ENCODE data around the gene ZNF593. TPM values are rescaled to one million over a fixed set of nuclear protein-coding genes. Genes with fewer than 3 reads are reported as not detected.

The ZNF593 gene
- total and polyA plus RNA-seq, 10 of the 15 experiments (the other 5 are each of a cell fraction or from before 2014, with no cell fraction given), result 7.7 to 156 (median 51.0) TPM

DNA sequence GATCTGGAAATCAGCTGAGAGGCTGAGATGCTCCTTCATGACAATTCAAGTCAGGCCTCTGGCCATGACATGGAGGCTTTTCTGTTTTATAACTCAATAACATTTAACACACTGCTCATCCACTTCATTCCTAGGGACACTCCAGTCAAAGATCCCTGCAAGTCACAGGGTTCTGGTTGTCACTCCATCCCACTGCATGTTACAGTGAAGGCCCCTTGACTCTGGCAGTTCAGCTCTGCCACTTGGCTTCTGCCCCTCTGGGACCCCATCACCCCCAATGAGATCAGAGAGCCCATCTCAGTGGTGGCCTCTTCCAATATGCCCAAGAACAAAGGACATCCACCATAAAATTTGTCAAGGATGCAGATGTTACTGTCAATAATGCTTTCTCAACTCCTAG, 20.8 kb upstream of the ZNF593 start:
- no peak overlapping the region for H3K4me2 ChIP-seq (ENCODE audit: control insufficient read depth, insufficient read depth)
- no peak overlapping the region for H3K4me3 ChIP-seq
- H3K9me3 ChIP-seq (replicated peaks; ENCODE audit: control insufficient read depth, insufficient read depth, low read length), result no peaks in the 10 kb centered on the region
- H3K27me3 ChIP-seq (replicated peaks in 1 of 2; ENCODE audit: control insufficient read depth in 2 of 2, insufficient read depth in 2 of 2, low read length in 1 of 2), result peaks cover 0 to 3% of the 10 kb centered on the region in 2 experiments; a peak in 2 of 4 replicates
- ChIA-PET RAD21 (ENCODE audit: unreplicated experiment) (no interaction called here), CTCF (interaction anchor here (1.5 to 8.7 kb wide), 3 partner anchors 18 to 44 kb away, joined by 4 to 235 read pairs (median 6); partner anchors contain the start of genes C1orf232 and ZNF593), SMC1A (ENCODE audit: uncharacterized antibody, unreplicated experiment) (no interaction called here), POLR2A (no interaction called here)
- TF ChIP-seq ASH2L (IDR thresholded peaks at IDR 0.05; ENCODE audit: borderline replicate concordance, low read depth) (no peak), CREB1 (IDR thresholded peaks at IDR 0.05; ENCODE audit: low read depth) (no peak), MTA3 (IDR thresholded peaks at IDR 0.05; ENCODE audit: borderline replicate concordance, low read length) (no peak), TCF7 (IDR thresholded peaks at IDR 0.05; ENCODE audit: borderline replicate concordance) (no peak), POLR2AphosphoS2 (IDR thresholded peaks at IDR 0.05; ENCODE audit: low read depth, low read length) (no peak), BCL11A (IDR thresholded peaks at IDR 0.05; ENCODE audit: low read depth, low read length) (no peak), IRF4 (IDR thresholded peaks at IDR 0.05; ENCODE audit: low read depth, low read length) (no peak), ATF7 (IDR thresholded peaks at IDR 0.05; ENCODE audit: low read depth) (no peak), NFXL1 (IDR thresholded peaks at IDR 0.05; ENCODE audit: borderline replicate concordance) (no peak)
- intact Hi-C loops (cut with micrococcal nuclease; ENCODE audit: unreplicated experiment), result loop anchor here (5.0 kb wide), 1 partner anchor 112 kb away; no protein-coding TSS in a partner anchor
- H3K4me1 ChIP-seq (ENCODE audit: control insufficient read depth, insufficient read depth, low read length), result no peaks in the 10 kb centered on the region
- H3K27ac ChIP-seq (ENCODE audit: control insufficient read depth, insufficient read depth), result no peak overlapping the region
- ATAC-seq, result no peak
- H2AFZ ChIP-seq (ENCODE audit: control insufficient read depth, low read depth, low read length), result no peak overlapping the region
- no peak for DNase-seq (ENCODE audit: low read depth, low spot score)
- H3K36me3 ChIP-seq (ENCODE audit: control insufficient read depth in 2 of 2, insufficient read depth in 2 of 2, low read length in 1 of 2), result no peaks in the 10 kb centered on the region
- no TSS peak for BruUV-seq (replicated peaks)
- in situ Hi-C loops (cut with MboI), result loop anchor here (5.0 kb wide), 1 partner anchor 42 kb away; no protein-coding TSS in a partner anchor
- H4K20me1 ChIP-seq (ENCODE audit: control insufficient read depth, insufficient read depth), result no peaks in the 10 kb centered on the region
- no peaks in the 10 kb centered on the region for H3K79me2 ChIP-seq (ENCODE audit: control insufficient read depth, insufficient read depth, low read length)
- H3K9ac ChIP-seq (ENCODE audit: control insufficient read depth, insufficient read depth, low read length), result no peak overlapping the region
- FAIRE-seq, result no peak

DNA sequence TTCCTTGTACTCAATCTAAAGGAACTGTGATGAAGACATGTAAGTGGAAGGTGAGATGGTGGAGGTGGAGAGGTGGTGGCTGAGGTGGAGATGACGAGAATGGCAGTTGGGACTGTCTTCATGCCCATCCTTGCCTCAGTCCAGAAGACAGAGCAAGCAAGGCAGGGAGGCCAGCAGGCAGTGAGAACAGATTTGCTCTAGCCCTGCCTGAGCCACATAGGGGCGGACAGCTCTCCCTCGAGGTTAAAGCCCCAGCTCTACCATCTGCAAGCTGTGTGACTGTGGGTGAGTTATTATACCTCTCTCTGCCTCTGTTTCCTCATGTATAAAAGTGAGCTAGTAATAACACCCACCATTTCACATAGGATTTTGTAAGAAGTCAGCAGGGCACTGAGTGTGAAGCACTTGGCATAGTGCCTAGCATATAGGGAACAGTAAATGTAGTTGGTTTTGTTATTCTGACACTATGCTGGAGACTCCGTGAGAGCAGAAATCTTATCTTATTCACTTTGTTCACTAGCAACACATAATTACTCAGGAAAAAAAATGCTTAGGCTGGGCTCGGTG, 15.7 kb upstream of the ZNF593 start:
- 19% methylated on average over 5 of the region's 5 CpGs for WGBS (ENCODE audit: insufficient coverage, insufficient replicate concordance, low lambda C conversion rate, missing lambda C conversion rate)
- intact Hi-C loops (cut with micrococcal nuclease; ENCODE audit: unreplicated experiment), result no loop called here
- SMC1A ChIA-PET (ENCODE audit: uncharacterized antibody, unreplicated experiment), result interaction anchor here (1.3 kb wide), 1 partner anchor 9 kb away, joined by 5 read pairs; no protein-coding TSS in a partner anchor

More for the DNA sequence above, 15.7 kb upstream of the ZNF593 start:
- Histone ChIP-seq H3K36me3 (ENCODE audit: control insufficient read depth in 2 of 2, insufficient read depth in 2 of 2, low read length in 1 of 2) (no peaks in the 10 kb centered on the region), H3K4me1 (ENCODE audit: control insufficient read depth, insufficient read depth, low read length) (no peaks in the 10 kb centered on the region), H4K20me1 (ENCODE audit: control insufficient read depth, insufficient read depth) (no peaks in the 10 kb centered on the region), H3K27ac (ENCODE audit: control insufficient read depth, insufficient read depth) (no peak overlapping the region), H3K4me2 (ENCODE audit: control insufficient read depth, insufficient read depth) (no peak overlapping the region), H3K9me3 (replicated peaks; ENCODE audit: control insufficient read depth, insufficient read depth, low read length) (no peaks in the 10 kb centered on the region), H3K4me3 (no peak overlapping the region), H3K9ac (ENCODE audit: control insufficient read depth, insufficient read depth, low read length) (no peak overlapping the region), H3K79me2 (ENCODE audit: control insufficient read depth, insufficient read depth, low read length) (no peaks in the 10 kb centered on the region), H3K27me3 (replicated peaks in 1 of 2; ENCODE audit: control insufficient read depth in 2 of 2, insufficient read depth in 2 of 2, low read length in 1 of 2) (peaks cover 1 to 9% of the 10 kb centered on the region in 2 experiments), H2AFZ (ENCODE audit: control insufficient read depth, low read depth, low read length) (no peak overlapping the region)
- DNase-seq (ENCODE audit: low read depth, low spot score) (no peak), ATAC-seq (no peak), FAIRE-seq (no peak)
- TF ChIP-seq SRF (IDR thresholded peaks at IDR 0.05; ENCODE audit: low read depth in 2 of 2, low read length in 2 of 2) (no peak), SUZ12 (IDR thresholded peaks at IDR 0.05; ENCODE audit: unreplicated experiment) (no peak), RELA (IDR thresholded peaks at IDR 0.05; ENCODE audit: borderline replicate concordance, partially characterized antibody) (no peak), KAT2A (conservative IDR thresholded peaks at IDR 0.05; ENCODE audit: control insufficient read depth, low read depth, low read length) (no peak), YBX1 (IDR thresholded peaks at IDR 0.05) (no peak), MTA3 (IDR thresholded peaks at IDR 0.05; ENCODE audit: borderline replicate concordance, low read length) (no peak)
- TF ChIP-seq, protein P1, sequence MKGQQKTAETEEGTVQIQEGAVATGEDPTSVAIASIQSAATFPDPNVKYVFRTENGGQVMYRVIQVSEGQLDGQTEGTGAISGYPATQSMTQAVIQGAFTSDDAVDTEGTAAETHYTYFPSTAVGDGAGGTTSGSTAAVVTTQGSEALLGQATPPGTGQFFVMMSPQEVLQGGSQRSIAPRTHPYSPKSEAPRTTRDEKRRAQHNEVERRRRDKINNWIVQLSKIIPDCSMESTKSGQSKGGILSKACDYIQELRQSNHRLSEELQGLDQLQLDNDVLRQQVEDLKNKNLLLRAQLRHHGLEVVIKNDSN (IDR thresholded peaks at IDR 0.05; ENCODE audit: borderline replicate concordance, extremely low read length, insufficient read depth, low read depth, low read length), result no peak
- RAD21 ChIA-PET (ENCODE audit: unreplicated experiment), result interaction anchor here (1.9 kb wide), 1 partner anchor 9 kb away, joined by 6 read pairs; no protein-coding TSS in a partner anchor
- POLR2A ChIA-PET, result no interaction called here
- in situ Hi-C loops (cut with MboI), result no loop called here
- no TSS peak for BruUV-seq (replicated peaks)
- CTCF ChIA-PET, result interaction anchor here (0.6 to 4.8 kb wide), 3 partner anchors 9 to 52 kb away, joined by 3 to 24 read pairs (median 5); no protein-coding TSS in a partner anchor
